ENCODE data around the gene CYB5R2. TPM values are rescaled to one million over a fixed set of nuclear protein-coding genes. Genes with fewer than 3 reads are reported as not detected.

CYB5R2 gene
- total RNA-seq, 1 donor from 2014 or later: 5.7 TPM

DNA sequence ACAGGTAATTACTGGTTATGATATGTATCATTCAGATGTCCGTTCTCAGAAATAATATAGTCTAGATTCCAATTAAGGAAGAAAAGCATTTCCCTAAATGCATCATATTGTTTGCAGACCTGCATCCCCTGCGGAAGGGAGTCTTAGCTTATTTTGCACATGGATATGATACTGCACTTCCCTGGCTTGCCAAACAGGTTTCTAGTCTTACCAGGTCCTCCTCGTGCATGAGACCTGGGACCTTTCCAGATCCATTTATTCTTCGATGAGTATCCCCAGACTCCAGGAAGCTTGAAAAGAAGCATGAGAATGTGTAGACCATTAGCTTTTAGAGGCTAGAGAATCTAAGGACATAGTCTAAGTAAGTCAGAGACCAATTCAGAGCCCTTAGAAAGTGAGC, 30.6 kb downstream of the CYB5R2 start:
- H3K4me1 Mint-ChIP-seq (ENCODE audit: unreplicated experiment): no peaks in the 10 kb centered on the region
- peaks cover 82% of the 10 kb centered on the region for H3K36me3 Mint-ChIP-seq (ENCODE audit: unreplicated experiment)
- no peak overlapping the region for H3K4me3 Mint-ChIP-seq (ENCODE audit: unreplicated experiment)
- H3K27ac Mint-ChIP-seq (ENCODE audit: unreplicated experiment): no peak overlapping the region
- TF ChIP-seq, protein P1, sequence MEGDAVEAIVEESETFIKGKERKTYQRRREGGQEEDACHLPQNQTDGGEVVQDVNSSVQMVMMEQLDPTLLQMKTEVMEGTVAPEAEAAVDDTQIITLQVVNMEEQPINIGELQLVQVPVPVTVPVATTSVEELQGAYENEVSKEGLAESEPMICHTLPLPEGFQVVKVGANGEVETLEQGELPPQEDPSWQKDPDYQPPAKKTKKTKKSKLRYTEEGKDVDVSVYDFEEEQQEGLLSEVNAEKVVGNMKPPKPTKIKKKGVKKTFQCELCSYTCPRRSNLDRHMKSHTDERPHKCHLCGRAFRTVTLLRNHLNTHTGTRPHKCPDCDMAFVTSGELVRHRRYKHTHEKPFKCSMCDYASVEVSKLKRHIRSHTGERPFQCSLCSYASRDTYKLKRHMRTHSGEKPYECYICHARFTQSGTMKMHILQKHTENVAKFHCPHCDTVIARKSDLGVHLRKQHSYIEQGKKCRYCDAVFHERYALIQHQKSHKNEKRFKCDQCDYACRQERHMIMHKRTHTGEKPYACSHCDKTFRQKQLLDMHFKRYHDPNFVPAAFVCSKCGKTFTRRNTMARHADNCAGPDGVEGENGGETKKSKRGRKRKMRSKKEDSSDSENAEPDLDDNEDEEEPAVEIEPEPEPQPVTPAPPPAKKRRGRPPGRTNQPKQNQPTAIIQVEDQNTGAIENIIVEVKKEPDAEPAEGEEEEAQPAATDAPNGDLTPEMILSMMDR (IDR thresholded peaks at IDR 0.05): no peak
- no peaks in the 10 kb centered on the region for H3K27me3 Mint-ChIP-seq (ENCODE audit: unreplicated experiment)
- DNase-seq (ENCODE audit: extremely low spot score, unreplicated experiment): no peak
- no peaks in the 10 kb centered on the region for H3K9me3 Mint-ChIP-seq (ENCODE audit: unreplicated experiment)

DNA sequence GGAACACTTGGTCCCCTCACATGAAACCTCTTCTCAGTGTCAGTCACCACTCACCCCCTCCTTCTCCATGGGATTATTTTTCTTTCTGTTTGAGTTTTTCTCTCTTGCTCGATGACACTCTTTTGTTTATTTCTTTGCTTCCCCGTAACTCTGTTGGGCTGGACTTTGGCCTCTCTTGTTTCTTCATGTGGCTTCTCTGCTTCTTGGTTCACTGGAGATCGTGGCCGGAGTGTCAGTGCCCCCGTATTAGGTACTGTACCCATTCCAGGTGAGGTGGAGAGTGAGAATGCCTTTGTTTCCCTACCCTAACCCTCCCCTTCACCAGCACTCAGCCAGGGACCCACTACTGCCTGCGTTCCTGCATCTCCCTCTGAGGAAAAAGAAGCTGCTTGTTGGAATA, 32.5 kb downstream of the CYB5R2 start:
- Mint-ChIP-seq H3K9me3 (ENCODE audit: unreplicated experiment) (no peaks in the 10 kb centered on the region), H3K27me3 (ENCODE audit: unreplicated experiment) (no peaks in the 10 kb centered on the region), H3K4me1 (ENCODE audit: unreplicated experiment) (peaks cover 2% of the 10 kb centered on the region), H3K36me3 (ENCODE audit: unreplicated experiment) (peaks cover 86% of the 10 kb centered on the region), H3K27ac (ENCODE audit: unreplicated experiment) (no peak overlapping the region), H3K4me3 (ENCODE audit: unreplicated experiment) (no peak overlapping the region)
- DNase-seq (ENCODE audit: extremely low spot score, unreplicated experiment): no peak
- TF ChIP-seq, protein P1 (IDR thresholded peaks at IDR 0.05): no peak

DNA sequence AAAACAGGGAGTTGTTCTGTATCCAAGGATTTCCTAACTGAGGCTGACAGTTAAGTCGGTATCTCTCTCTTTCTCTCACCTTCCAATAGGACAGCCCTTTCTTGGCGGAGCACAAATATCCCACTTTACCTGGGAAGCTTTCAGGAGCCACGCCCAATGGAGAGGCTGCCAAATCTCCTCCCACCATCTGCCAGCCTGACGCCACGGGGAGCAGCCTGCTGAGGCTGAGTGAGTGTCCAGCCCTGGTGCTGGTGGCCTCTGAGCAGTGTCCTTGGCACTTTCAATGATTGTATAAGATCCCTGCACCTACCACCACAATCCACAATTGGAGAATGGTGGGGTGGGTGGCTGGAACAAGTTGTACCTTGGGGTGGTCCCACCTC, 33.7 kb downstream of the CYB5R2 start:
- peaks cover 2% of the 10 kb centered on the region for H3K4me1 Mint-ChIP-seq (ENCODE audit: unreplicated experiment)
- H3K4me3 Mint-ChIP-seq (ENCODE audit: unreplicated experiment): no peak overlapping the region
- no peak overlapping the region for H3K27ac Mint-ChIP-seq (ENCODE audit: unreplicated experiment)
- peaks cover 87% of the 10 kb centered on the region for H3K36me3 Mint-ChIP-seq (ENCODE audit: unreplicated experiment)
- no peaks in the 10 kb centered on the region for H3K9me3 Mint-ChIP-seq (ENCODE audit: unreplicated experiment)
- no peak for DNase-seq (ENCODE audit: extremely low spot score, unreplicated experiment)
- TF ChIP-seq, protein P1 (IDR thresholded peaks at IDR 0.05): no peak
- H3K27me3 Mint-ChIP-seq (ENCODE audit: unreplicated experiment): no peaks in the 10 kb centered on the region

DNA sequence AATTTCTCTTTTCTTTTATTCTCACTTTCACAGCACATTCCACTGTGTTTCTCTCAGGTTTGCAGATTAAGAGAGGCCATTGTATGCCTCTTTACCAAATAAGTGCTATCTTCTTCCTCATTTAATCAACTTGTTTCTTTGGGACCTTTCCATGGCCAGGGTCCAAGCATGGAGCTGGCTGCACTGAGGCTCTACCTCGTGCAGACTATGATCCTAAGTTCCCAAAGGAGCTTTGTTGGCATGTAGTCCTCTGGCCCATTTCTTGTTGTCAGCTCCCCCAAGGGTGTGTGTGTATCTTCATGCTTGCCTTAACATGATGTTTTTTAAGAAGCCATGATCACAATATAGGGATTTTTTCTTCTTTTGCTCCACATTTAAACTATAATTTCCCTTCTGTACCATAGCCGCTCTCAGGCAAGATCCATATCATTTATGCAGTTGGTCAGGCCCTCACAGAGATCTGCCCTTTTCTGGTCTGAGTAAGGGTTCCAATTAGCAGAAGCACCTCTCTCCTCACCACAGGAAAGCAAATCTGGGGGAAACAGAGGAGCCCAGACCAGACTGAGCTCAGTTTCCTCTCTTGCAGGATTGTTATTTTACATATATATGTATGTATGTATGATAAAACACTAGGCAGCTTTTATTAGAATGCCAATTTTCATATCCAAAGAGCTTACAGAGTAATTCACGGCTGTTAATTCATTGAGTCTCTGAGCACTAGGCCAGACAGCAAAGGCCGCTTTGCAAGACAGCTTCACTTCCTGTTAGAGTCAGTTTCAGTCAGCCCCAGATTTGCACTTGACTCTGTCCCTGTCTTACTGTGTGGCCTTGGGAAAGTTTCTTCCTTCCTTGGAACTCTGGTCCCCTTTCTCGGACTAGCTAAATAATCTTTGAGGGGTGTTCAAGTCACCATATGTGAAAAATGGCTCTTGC, 34.3 kb downstream of the CYB5R2 start:
- Mint-ChIP-seq H3K4me3 (ENCODE audit: unreplicated experiment) (no peak overlapping the region), H3K36me3 (ENCODE audit: unreplicated experiment) (peaks cover 88% of the 10 kb centered on the region), H3K27ac (ENCODE audit: unreplicated experiment) (no peak overlapping the region), H3K27me3 (ENCODE audit: unreplicated experiment) (no peaks in the 10 kb centered on the region), H3K9me3 (ENCODE audit: unreplicated experiment) (no peaks in the 10 kb centered on the region), H3K4me1 (ENCODE audit: unreplicated experiment) (peaks cover 2% of the 10 kb centered on the region)
- peak; percentile 17 for DNase-seq (ENCODE audit: extremely low spot score, unreplicated experiment)
- TF ChIP-seq, protein P1 (IDR thresholded peaks at IDR 0.05): no peak

DNA sequence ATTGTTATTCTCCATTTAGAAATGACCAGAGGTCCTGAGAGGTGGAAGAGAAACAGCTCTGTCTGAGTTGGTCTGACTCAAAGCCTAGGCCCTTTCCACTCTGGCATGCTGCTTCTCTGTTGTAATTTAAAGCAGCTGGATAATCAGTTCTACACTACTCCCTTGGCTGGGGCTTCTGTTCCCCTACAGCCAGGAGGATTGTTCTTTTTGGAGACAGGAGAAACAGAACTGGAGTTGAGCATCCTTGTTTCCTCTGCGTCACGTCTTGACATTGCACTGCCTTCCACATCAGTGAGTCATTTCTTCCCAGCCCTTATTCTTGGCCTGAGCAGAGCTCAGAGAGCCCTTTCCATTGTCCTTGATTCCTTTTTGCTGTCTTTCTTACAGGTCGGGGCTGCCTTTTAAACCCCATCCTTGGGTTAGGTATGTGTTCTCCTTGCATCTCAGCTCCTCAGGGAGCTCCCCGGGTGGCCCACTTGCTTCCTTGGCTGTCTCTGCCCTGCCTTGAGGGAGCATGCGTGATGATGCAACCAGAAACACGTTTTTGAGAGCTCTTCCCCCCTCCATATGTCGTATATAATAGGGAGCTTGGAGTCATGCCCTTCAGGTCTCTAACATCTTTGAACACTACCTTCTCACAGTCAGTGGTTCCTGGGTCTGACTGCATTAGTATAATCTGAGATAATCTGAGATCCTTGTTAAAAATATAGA, 35.7 kb downstream of the CYB5R2 start:
- TF ChIP-seq, protein P1 (IDR thresholded peaks at IDR 0.05): no peak
- H3K27me3 Mint-ChIP-seq (ENCODE audit: unreplicated experiment): no peaks in the 10 kb centered on the region
- peaks cover 2% of the 10 kb centered on the region for H3K4me1 Mint-ChIP-seq (ENCODE audit: unreplicated experiment)
- H3K36me3 Mint-ChIP-seq (ENCODE audit: unreplicated experiment): peaks cover 88% of the 10 kb centered on the region
- DNase-seq (ENCODE audit: extremely low spot score, unreplicated experiment): no peak
- no peak overlapping the region for H3K4me3 Mint-ChIP-seq (ENCODE audit: unreplicated experiment)
- no peak overlapping the region for H3K27ac Mint-ChIP-seq (ENCODE audit: unreplicated experiment)
- H3K9me3 Mint-ChIP-seq (ENCODE audit: unreplicated experiment): no peaks in the 10 kb centered on the region
